ENCODE measurements around the gene WDR46.

DNA sequence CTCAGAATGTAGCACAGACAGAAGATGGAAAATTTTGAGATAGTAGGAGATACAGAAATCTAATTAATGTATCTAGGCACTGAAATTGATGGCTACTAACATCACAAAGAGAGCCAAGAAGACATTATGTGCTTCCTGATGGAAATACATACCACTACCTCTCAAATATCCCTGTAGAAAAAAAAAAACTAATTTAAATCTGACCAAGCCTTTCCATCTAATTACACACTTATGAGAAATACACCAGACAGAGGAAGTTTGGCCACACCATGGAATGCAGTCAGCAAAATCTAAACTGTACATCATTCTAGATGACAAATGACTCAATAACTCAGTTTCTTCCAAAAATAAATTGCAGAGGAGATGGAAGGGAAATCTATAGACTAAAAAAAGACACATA lies 36.3 kb downstream of the WDR46 start:
- TF ChIP-seq CTCF (IDR thresholded peaks at IDR 0.05; ENCODE audit: low read length) (no peak), EZH2phosphoT487 (IDR thresholded peaks at IDR 0.05; ENCODE audit: low read length) (no peak), EZH2 (optimal IDR thresholded peaks at IDR 0.05; ENCODE audit: low read depth, low read length) (no peak)
